Ishikawa (cell line): ENCODE measurements around the gene NDST3.

Experiments
- CREB1 ChIP-seq: IDR thresholded peaks from 2 replicates; pipeline ENCODE4 v1.6.1; 2012; ENCODE audit warnings: low read depth
- EGR1 ChIP-seq: IDR thresholded peaks from 2 replicates; pipeline ENCODE4 v1.6.1; 2012
- EP300 ChIP-seq: IDR thresholded peaks from 2 replicates; pipeline ENCODE4 v1.6.1; 2012; ENCODE audit warnings: borderline replicate concordance
- REST ChIP-seq: IDR thresholded peaks from 2 replicates; pipeline ENCODE4 v1.6.1; 2012; ENCODE audit warnings: low read depth, mild to moderate bottlenecking
- TCF12 ChIP-seq: IDR thresholded peaks from 2 replicates; pipeline ENCODE4 v1.6.1; 2012; ENCODE audit warnings: low read depth
- ZBTB7A ChIP-seq: IDR thresholded peaks from 2 replicates; pipeline ENCODE4 v1.6.1; 2012; ENCODE audit warnings: low read depth
- TF ChIP-seq, protein P1 (sequence below): IDR thresholded peaks from 2 replicates; pipeline ENCODE4 v1.6.1; 2012
- TF ChIP-seq, protein P2 (sequence below): IDR thresholded peaks from 2 replicates; pipeline ENCODE4 v1.6.1; 2012

DNA sequence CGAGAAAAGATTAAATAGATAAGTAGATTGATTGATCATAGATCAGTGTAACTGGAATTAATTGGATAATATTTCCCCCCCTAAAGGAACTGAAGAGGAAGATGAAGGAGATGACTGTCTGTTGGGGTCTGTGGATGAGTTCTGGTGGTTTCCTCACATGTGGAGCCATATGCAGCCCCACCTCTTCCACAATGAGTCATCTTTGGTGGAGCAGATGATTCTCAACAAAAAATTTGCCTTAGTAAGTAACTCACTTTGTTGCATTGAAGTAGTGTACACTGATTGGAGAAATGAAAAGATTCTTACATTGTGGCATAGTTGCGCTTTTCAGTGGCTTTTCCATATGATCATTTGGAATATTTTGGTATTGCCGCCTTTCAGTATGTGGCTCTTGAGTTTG is 80.4 kb downstream of the NDST3 start:
- TF ChIP-seq, protein P1, sequence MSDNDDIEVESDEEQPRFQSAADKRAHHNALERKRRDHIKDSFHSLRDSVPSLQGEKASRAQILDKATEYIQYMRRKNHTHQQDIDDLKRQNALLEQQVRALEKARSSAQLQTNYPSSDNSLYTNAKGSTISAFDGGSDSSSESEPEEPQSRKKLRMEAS = no peak
- TF ChIP-seq EGR1 (no peak), EP300 (no peak), TCF12 (no peak), REST (no peak), CREB1 (no peak), ZBTB7A (no peak)
- TF ChIP-seq, protein P2, sequence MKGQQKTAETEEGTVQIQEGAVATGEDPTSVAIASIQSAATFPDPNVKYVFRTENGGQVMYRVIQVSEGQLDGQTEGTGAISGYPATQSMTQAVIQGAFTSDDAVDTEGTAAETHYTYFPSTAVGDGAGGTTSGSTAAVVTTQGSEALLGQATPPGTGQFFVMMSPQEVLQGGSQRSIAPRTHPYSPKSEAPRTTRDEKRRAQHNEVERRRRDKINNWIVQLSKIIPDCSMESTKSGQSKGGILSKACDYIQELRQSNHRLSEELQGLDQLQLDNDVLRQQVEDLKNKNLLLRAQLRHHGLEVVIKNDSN = no peak
